Cardiac muscle cell (in vitro differentiated cells and primary cell): ENCODE measurements around the gene FLNB. TPM values are rescaled to one million over a fixed set of nuclear protein-coding genes. Genes with fewer than 3 reads are reported as not detected.

ENCODE experiments used
- DNase-seq, 2 donors: peaks; one replicate each; pipeline versions ENCODE4 v3.0.0 to v3.0.0-alpha.2; 2010 to 2017; ENCODE audit warnings: low read depth in 1 of 2, low spot score in 1 of 2
- H3K27ac ChIP-seq: fragments of 200-600 bp; sonication (generic); 2 replicates; pipeline ENCODE4 v1.5.1; 2016
- H3K27me3 ChIP-seq: fragments of 200-600 bp; sonication (generic); 2 replicates; pipeline ENCODE4 v1.6.0; 2016; ENCODE audit warnings: control low read depth
- H3K36me3 ChIP-seq: fragments of 200-600 bp; sonication (generic); 2 replicates; pipeline ENCODE4 v1.5.1; 2016; ENCODE audit warnings: control low read depth
- H3K4me1 ChIP-seq: fragments of 200-600 bp; sonication (generic); 2 replicates; pipeline ENCODE4 v1.8.1; 2017; ENCODE audit warnings: low read depth, mild to moderate bottlenecking, mixed run types
- H3K4me3 ChIP-seq: fragments of 200-600 bp; sonication (generic); 2 replicates; pipeline ENCODE4 v1.5.1; 2016; ENCODE audit warnings: mild to moderate bottlenecking
- H3K9me3 ChIP-seq: fragments of 200-600 bp; sonication (generic); 2 replicates; pipeline ENCODE4 v1.5.1; 2017; ENCODE audit warnings: low read depth, mild to moderate bottlenecking, control low read depth
- polyA plus RNA-seq: library from polyadenylated mRNA; unstranded; fragments of >200 nt; fragmentation: Nextera tagmentation; extraction: Ambion mirVana; gene quantifications from 2 replicates; pipeline ENCODE4 v1.2.1, GENCODE V29; 2016
- total RNA-seq: library from RNA; depleted of rRNA; stranded (reverse); fragments of >200 nt; gene quantifications from 2 replicates; pipeline ENCODE4 v1.2.3, GENCODE V29; 2016
- TF ChIP-seq, protein P1 (sequence below): IDR thresholded peaks from 2 replicates; pipeline ENCODE4 v1.5.1; 2012; ENCODE audit warnings: low read depth, mild to moderate bottlenecking, low read length

Gene FLNB
- total and polyA plus RNA-seq, 2 experiments from 2014 or later, result 12.1 to 28.7 TPM

- Histone ChIP-seq H3K36me3 (no peaks in the 10 kb centered on the region), H3K27ac (no peak overlapping the region)
- no peak for DNase-seq
Measured at GRCh38 chr3:58037141-58037910, 29.1 kb downstream of the FLNB start.

DNA sequence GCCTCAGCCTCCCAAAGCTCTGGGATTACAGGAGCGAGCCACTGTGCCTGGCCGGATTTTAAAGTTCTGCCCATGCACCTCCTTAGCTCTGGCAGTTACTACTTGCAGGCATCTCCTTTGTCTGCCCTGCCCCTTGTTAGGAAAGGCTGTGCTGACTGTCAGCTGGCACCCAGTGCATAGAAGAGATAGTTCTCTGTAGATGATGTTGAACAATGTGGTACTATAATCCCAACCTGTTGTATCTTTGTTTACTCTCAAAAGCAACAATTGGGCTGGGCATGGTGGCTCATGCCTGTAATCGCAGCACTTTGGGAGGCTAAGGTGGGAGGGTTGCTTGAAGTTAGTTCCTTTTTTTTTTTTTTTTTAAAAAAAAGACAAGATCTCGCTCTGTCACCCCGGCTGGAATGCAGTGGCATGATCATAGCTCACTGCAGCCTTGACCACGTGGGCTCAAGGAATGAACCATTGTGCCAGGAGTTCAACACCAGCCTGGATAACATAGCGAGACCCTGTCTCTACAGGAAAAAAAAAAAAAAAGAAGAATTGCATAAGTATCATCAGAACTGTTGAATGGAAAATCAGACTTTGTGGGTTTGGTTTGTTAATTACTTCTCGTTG is 30.6 kb downstream of the FLNB start:
- DNase-seq, result no peak
- no peak overlapping the region for H3K27ac ChIP-seq
- TF ChIP-seq, protein P1, sequence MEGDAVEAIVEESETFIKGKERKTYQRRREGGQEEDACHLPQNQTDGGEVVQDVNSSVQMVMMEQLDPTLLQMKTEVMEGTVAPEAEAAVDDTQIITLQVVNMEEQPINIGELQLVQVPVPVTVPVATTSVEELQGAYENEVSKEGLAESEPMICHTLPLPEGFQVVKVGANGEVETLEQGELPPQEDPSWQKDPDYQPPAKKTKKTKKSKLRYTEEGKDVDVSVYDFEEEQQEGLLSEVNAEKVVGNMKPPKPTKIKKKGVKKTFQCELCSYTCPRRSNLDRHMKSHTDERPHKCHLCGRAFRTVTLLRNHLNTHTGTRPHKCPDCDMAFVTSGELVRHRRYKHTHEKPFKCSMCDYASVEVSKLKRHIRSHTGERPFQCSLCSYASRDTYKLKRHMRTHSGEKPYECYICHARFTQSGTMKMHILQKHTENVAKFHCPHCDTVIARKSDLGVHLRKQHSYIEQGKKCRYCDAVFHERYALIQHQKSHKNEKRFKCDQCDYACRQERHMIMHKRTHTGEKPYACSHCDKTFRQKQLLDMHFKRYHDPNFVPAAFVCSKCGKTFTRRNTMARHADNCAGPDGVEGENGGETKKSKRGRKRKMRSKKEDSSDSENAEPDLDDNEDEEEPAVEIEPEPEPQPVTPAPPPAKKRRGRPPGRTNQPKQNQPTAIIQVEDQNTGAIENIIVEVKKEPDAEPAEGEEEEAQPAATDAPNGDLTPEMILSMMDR, result no peak
- H3K4me1 ChIP-seq, result peaks cover 9% of the 10 kb centered on the region
- no peaks in the 10 kb centered on the region for H3K9me3 ChIP-seq
- H3K27me3 ChIP-seq, result no peaks in the 10 kb centered on the region
- H3K36me3 ChIP-seq, result no peaks in the 10 kb centered on the region
- no peak overlapping the region for H3K4me3 ChIP-seq

More at GRCh38 chr3:58037141-58037910, 29.1 kb downstream of the FLNB start:
- no peaks in the 10 kb centered on the region for H3K9me3 ChIP-seq
- TF ChIP-seq, protein P1, result no peak
- peaks cover 4% of the 10 kb centered on the region for H3K4me1 ChIP-seq
- no peak overlapping the region for H3K4me3 ChIP-seq
- no peaks in the 10 kb centered on the region for H3K27me3 ChIP-seq

DNA sequence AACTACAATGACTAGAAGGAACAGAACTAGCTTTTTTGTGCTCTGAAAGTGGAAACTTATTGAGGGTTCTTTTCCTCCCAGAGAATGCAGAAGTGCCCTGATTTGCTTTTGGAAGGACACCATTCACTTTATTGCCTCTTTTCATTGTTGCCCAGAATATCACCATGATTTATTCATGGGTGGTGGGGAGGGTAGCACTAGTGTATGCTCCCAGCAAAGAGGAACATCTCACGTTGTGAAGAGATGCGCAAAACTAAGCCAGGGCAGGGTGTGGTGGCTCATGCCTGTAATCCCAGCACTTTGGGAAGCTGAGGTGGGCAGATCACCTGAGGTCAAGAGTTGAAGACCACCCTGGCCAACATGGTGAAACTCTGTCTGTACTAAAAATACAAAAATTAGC is 31.4 kb downstream of the FLNB start:
- H3K9me3 ChIP-seq, result no peaks in the 10 kb centered on the region
- no peak overlapping the region for H3K27ac ChIP-seq
- no peak for DNase-seq
- TF ChIP-seq, protein P1, result no peak
- no peak overlapping the region for H3K4me3 ChIP-seq
- no peaks in the 10 kb centered on the region for H3K27me3 ChIP-seq
- peaks cover 9% of the 10 kb centered on the region for H3K4me1 ChIP-seq
- no peaks in the 10 kb centered on the region for H3K36me3 ChIP-seq

DNA sequence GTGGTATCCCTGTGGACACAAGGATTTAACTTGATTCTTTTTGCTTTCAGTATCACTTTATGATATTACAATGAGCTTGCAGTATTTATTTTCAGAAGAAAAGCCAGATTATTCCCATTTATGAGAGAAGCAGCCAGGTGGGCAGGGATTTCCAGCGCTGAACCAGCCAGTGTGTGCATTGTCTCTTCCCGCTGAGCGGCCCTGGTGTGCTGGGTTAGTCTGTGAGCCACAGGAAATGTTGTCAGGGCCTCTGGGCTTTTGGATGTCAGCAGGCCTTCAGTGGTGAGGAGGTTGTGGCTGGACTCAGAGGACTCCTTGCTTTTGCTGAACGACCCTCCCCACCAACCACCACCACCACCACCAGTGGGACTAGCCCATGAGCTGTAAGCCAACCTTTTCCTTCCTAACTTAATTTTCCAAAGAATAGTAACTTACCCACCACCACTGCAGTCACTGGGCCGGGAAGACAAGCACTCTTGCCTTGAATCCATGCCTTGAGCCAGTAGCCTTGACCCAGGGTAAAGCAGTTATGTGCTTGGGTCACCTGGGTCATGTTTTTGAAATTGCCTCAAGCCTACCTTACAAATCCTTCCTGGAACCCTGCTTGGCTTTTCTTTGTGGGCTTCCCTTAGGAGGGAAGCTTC is 33.1 kb downstream of the FLNB start:
- Histone ChIP-seq H3K27me3 (no peaks in the 10 kb centered on the region), H3K4me1 (peaks cover 9% of the 10 kb centered on the region), H3K9me3 (no peaks in the 10 kb centered on the region), H3K4me3 (no peak overlapping the region), H3K27ac (no peak overlapping the region), H3K36me3 (no peaks in the 10 kb centered on the region)
- DNase-seq, result peak in 1 of 2 donors; percentile 43
- TF ChIP-seq, protein P1, result no peak

DNA sequence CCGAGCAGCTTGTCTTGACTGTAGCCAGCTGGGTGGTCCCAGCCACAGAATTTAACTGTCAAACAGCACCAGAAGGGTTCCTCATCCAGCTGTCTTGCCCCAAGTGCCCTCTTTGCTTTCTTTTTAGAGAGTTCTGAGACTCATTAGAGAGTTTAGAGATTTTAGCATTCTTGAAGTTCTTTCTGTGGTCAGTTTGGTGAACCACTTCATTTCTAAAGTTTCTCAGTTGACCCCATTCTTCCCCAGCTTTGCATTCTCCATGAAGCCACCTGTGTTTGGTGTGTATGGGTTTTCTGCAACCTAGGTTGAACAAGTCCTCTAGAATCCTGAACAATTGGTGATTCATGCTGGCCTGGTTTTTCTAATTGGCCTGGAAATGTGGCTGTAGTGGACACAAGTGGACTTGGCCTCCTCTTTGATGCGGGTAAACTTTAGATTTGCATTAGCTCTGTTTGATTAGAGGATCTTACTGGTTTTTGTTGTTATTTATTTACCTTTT is 33.7 kb downstream of the FLNB start:
- TF ChIP-seq, protein P1, result no peak
- no peak overlapping the region for H3K4me3 ChIP-seq
- no peak overlapping the region for H3K27ac ChIP-seq
- H3K4me1 ChIP-seq, result peaks cover 4% of the 10 kb centered on the region
- no peaks in the 10 kb centered on the region for H3K36me3 ChIP-seq
- no peaks in the 10 kb centered on the region for H3K27me3 ChIP-seq
- DNase-seq, result peak in 1 of 2 donors; percentile 77
- no peaks in the 10 kb centered on the region for H3K9me3 ChIP-seq
